ENCODE data around the gene LIPF.

- TF ChIP-seq CTCF (conservative IDR thresholded peaks at IDR 0.05; ENCODE audit: low read depth in 2 of 2) (no peak), POLR2AphosphoS5 (IDR thresholded peaks at IDR 0.05; ENCODE audit: low read depth) (no peak), EZH2 (IDR thresholded peaks at IDR 0.05; ENCODE audit: low read depth, unreplicated experiment) (no peak)
Measured at GRCh38 chr10:88624840-88625239, 39.4 kb upstream of the LIPF start.
